Omental fat pad (tissue), 4 donors: ENCODE data around the gene MMEL1. TPM values are rescaled to one million over a fixed set of nuclear protein-coding genes. Genes with fewer than 3 reads are reported as not detected.
A peak's percentile ranks its signal among the peaks of the same experiment; 100 is the strongest.

Experiments
- ATAC-seq: fragments of 150-250 bp; one replicate; pipeline ENCODE4 v1.9.1; 2016; ENCODE audit warnings: mild to moderate bottlenecking, moderate library complexity; ENCODE audit not compliant: low FRiP score
- DNase-seq: peaks from one replicate; pipeline ENCODE4 v3.0.0-alpha.2; 2019; ENCODE audit warnings: low spot score
- total RNA-seq, 4 donors: library from RNA; depleted of rRNA; stranded (reverse); fragments of >200 nt; gene quantifications; one replicate each; pipeline ENCODE4 v1.1.0, GENCODE V29; 2016
- TF ChIP-seq, protein P1 (sequence below), 3 donors: fragments of 450-650 bp; IDR thresholded peaks; one replicate each; pipeline ENCODE4 v1.5.1; 2016 to 2017; ENCODE audit warnings: antibody characterized with exemption in 3 of 3, mild to moderate bottlenecking in 3 of 3, moderate library complexity in 2 of 3

The MMEL1 gene
- total RNA-seq, 4 donors from 2014 or later: 1.6 to 2.4 (median 1.6) TPM; not detected in 1

DNA sequence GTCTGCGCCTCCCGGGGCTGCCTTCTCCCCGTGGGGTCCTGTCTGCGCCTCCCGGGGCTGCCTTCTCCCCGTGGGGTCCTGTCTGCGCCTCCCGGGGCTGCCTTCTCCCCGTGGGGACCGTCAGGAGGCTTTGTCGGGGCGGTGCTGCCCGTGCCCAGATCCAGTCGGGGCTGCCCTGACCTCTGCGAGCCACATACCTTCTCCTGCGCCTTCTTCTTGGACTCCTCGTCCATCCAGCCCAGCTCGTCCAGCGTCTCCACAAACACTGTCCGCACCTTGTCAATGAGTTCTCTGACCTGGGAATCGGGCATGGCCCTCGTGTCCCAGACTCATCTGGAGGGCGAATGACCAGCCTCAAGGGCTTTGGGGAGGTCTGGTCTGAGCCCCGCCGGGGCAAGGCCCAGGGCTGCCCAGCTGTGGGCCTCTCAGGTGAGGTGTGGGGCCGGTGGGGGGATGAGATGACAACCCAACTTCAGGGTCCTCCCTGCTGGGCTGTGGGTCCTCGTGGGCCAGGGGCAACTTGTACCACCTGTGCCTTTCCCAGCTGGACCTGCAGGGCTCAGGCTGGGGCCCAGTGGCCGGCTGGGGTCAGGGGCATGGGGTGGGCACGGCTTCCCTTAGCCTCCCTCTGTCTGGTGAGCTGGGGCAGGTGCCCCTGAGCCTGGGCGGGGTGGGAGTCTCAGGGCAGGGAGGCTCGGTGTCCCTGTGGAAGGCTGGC lies 36.8 kb downstream of the MMEL1 start:
- DNase-seq (no peak), ATAC-seq (no peak)
- TF ChIP-seq, protein P1, sequence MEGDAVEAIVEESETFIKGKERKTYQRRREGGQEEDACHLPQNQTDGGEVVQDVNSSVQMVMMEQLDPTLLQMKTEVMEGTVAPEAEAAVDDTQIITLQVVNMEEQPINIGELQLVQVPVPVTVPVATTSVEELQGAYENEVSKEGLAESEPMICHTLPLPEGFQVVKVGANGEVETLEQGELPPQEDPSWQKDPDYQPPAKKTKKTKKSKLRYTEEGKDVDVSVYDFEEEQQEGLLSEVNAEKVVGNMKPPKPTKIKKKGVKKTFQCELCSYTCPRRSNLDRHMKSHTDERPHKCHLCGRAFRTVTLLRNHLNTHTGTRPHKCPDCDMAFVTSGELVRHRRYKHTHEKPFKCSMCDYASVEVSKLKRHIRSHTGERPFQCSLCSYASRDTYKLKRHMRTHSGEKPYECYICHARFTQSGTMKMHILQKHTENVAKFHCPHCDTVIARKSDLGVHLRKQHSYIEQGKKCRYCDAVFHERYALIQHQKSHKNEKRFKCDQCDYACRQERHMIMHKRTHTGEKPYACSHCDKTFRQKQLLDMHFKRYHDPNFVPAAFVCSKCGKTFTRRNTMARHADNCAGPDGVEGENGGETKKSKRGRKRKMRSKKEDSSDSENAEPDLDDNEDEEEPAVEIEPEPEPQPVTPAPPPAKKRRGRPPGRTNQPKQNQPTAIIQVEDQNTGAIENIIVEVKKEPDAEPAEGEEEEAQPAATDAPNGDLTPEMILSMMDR (IDR thresholded peaks at IDR 0.05): no peak

DNA sequence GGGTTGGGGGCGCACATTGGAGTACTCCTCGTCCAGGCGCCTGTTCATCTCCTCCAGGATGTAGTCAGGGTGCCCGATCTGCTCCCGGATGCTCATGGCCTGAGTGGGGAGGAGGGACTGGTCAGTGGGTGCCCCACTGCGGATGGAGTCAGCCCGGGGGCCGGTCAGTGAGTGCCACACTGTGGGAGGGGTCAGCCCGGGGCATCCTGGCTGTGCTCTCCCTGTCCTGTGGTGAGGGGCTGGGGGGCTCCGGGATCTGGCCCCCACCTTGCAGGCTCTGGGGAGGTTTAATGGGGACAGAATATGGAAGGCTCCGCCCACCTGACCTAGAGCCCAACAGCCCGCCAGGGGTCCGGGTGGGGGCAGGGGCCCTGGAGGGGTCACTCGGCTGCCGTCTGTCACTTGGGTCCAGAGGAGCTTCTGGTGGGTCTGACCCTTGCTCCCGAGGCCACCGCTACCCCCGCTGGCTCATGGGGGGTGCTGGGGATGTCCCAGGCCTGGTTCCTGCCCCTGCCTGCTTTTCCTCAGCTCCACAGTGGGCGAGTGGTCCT lies 37.5 kb downstream of the MMEL1 start:
- DNase-seq: no peak
- ATAC-seq: no peak
- TF ChIP-seq, protein P1 (IDR thresholded peaks at IDR 0.05): no peak

DNA sequence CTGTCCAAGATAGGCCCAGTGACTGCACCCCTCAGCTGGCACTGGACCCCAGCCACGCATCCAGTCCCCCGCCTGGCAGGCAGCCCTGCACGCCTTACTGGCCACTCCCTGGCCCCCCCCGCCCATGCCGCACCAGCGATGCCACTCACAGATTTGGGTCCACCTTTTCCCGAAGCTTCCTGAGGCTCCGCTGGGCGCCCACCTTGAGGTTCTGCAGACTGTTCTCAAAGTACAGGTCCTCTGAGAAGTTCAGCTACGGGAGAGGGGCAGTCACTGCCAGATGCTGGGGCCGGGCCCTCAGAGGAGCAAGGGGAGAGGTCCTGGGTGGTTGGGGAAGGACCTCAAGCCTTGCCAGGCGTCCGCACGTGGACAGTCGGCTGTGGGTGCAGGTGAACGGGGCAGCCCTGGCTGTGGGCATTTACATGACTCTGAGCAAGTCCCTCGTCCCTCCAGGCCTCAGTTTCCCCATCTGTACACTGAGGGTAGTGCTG lies 38.1 kb downstream of the MMEL1 start:
- DNase-seq (no peak), ATAC-seq (no peak)
- TF ChIP-seq, protein P1 (IDR thresholded peaks at IDR 0.05): no peak

DNA sequence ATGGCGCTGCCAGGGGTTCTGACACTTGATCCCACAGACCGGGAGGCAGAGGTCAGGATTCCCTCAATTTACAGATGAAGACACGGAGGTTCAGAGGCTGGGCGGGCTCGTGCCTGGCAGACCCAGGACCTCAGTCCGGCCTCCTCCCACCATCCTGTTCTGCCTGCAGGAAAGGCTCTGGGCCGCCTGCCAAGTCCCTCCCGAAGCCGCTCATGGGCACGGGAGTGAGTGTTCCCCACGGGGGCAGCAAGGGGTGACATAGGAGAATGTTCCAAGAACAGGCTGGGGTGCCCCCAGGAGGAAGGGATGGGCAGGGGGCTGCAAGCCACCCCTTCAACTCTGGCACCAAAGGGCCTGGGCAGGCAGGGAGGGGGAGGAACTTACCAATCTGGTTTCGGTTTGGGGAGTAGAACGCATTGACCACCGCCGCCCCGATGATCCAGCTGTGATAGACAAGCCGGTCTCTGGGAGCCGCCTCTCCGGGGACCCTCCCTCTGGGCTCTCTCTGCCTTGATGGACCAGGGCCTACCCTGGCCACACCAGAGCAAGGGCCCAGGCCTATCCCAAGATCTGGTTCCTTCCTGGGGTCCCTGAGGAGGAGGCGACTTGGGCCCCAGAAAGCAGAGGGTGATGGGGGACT lies 38.7 kb downstream of the MMEL1 start:
- no peak for DNase-seq
- TF ChIP-seq, protein P1 (IDR thresholded peaks at IDR 0.05): no peak
- ATAC-seq: peak; percentile 26

DNA sequence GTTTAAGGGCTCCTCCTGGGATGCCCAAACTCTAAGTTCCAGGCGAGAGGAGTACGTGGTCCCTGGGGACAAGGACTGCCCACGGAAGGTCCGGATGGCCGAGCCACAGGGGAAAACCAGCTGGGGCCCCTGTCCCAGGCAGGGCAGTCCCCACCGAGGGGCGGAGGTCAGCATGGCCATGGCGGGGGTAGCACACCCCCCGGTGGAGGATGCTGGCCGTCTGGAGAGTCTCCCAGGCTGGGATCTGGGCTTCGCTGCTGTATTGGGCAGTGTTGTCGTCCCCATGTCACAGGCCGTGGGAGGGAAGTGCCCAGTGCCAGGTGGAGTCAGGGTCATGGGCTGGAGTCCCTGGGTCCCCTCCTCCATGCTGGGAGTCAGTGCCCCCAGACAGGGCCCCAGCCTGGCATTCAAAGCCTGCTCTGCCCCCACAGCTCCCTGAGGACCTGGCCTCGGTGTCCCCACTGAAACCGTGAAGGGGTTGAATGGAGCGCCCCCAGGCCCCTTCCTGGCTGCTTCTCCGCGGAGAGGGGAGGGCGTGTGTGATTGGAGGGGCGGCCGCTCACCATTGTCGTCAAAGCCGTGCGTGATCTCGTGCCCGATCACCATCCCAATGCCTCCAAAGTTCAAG lies 39.5 kb downstream of the MMEL1 start:
- TF ChIP-seq, protein P1 (IDR thresholded peaks at IDR 0.05): no peak
- no peak for ATAC-seq
- DNase-seq: no peak

DNA sequence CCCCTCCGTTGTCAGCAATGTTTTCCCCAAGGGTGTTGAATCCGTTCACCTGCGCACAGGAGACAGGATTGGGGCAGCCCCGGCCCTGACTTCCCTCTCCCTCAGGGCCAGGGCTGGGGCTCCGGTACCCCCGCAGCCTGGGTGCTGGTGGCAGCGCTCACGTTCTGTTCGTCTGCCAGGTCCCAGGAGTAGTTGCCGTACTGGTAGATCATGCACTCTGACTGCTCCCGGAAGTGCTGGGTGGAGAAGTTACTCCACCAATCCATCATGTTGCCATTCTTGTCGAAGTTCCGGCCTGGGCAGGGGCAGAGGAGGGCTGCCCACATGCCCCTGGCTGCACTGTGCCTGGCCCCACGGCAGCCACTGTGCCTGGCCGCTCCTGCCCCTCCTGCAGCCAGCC lies 40.1 kb downstream of the MMEL1 start:
- ATAC-seq: peak; percentile 12
- TF ChIP-seq, protein P1 (IDR thresholded peaks at IDR 0.05): no peak

More for the DNA sequence above, 40.1 kb downstream of the MMEL1 start:
- DNase-seq: no peak
